OCI-LY3 (cell line): ENCODE measurements around the gene ELMO1.

Experiments used
- EZH2phosphoT487 ChIP-seq: fragments of 200-600 bp; shearing (Covaris generic); IDR thresholded peaks from 2 replicates; pipeline ENCODE4 v1.6.1; 2018; ENCODE audit warnings: antibody characterized with exemption, mixed run types, low read depth
- TF ChIP-seq, protein P1 (sequence below): fragments of 200-600, 300-600 bp; sonication (generic); IDR thresholded peaks from 2 replicates; pipeline ENCODE4 v1.5.1; 2014; ENCODE audit warnings: antibody characterized with exemption, low read length, low read depth

DNA sequence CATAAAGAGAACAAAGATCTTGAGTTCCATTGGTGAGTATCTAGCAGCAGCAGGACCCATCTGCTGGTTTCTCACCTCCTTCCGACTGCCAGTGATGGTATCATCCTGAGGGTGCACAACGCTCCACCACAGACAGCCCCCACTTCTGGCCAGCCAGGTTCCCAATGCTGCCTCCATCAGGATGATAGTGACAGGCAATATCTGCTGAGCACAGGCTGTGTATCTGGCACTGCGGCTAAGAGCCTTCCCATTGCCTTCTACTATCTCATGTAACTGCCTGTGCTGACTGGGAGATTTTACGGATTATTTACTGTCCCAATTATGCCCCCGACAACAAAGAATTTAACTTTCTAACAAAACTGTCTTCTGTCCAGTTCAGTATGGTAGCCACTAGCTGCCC, 372.0 kb downstream of the ELMO1 start:
- TF ChIP-seq, protein P1, sequence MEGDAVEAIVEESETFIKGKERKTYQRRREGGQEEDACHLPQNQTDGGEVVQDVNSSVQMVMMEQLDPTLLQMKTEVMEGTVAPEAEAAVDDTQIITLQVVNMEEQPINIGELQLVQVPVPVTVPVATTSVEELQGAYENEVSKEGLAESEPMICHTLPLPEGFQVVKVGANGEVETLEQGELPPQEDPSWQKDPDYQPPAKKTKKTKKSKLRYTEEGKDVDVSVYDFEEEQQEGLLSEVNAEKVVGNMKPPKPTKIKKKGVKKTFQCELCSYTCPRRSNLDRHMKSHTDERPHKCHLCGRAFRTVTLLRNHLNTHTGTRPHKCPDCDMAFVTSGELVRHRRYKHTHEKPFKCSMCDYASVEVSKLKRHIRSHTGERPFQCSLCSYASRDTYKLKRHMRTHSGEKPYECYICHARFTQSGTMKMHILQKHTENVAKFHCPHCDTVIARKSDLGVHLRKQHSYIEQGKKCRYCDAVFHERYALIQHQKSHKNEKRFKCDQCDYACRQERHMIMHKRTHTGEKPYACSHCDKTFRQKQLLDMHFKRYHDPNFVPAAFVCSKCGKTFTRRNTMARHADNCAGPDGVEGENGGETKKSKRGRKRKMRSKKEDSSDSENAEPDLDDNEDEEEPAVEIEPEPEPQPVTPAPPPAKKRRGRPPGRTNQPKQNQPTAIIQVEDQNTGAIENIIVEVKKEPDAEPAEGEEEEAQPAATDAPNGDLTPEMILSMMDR = no peak
- no peak for TF ChIP-seq EZH2phosphoT487
